SU-DHL-6 (cell line): ENCODE data around the gene MRFAP1.

Experiments used
- H2AFZ ChIP-seq: fragments of 200-600 bp; sonication (generic); 2 replicates; pipeline ENCODE4 v1.6.1; 2014; ENCODE audit warnings: low read depth, mild to moderate bottlenecking, moderate library complexity, mixed read lengths, antibody characterized with exemption, low read length; ENCODE audit not compliant: severe bottlenecking
- H3F3A ChIP-seq: fragments of 200-600 bp; shearing (Covaris generic); 2 replicates; pipeline ENCODE4 v1.6.0; 2016; ENCODE audit warnings: antibody characterized with exemption, mild to moderate bottlenecking; ENCODE audit not compliant: insufficient read depth
- H3K27ac ChIP-seq: fragments of 200-600 bp; sonication (generic); 2 replicates; pipeline ENCODE4 v1.5.1; 2016; ENCODE audit warnings: low read depth, mild to moderate bottlenecking, low read length, moderate library complexity, mixed read lengths
- H3K27me3 ChIP-seq: fragments of 200-600 bp; sonication (generic), shearing (Covaris generic); 2 replicates; pipeline ENCODE4 v1.6.0; 2014; ENCODE audit warnings: mild to moderate bottlenecking, low read length
- H3K36me3 ChIP-seq: fragments of 200-600 bp; sonication (generic); 2 replicates; pipeline ENCODE4 v1.6.1; 2014; ENCODE audit warnings: mild to moderate bottlenecking, low read length, mixed read lengths
- H3K4me2 ChIP-seq: fragments of 300-600, 200-600 bp; shearing (Covaris generic), sonication (generic); 2 replicates; pipeline ENCODE4 v1.6.0; 2014; ENCODE audit warnings: low read length, low read depth, mild to moderate bottlenecking; ENCODE audit not compliant: poor library complexity, severe bottlenecking
- H3K4me3 ChIP-seq: fragments of 200-600 bp; sonication (generic); 2 replicates; pipeline ENCODE4 v1.5.1; 2014; ENCODE audit warnings: antibody characterized with exemption, low read length, mild to moderate bottlenecking, mixed read lengths; ENCODE audit not compliant: insufficient read depth, poor library complexity, severe bottlenecking
- H3K79me2 ChIP-seq: fragments of 200-600 bp; sonication (generic); 2 replicates; pipeline ENCODE4 v1.6.1; 2014; ENCODE audit warnings: mild to moderate bottlenecking, low read length, moderate library complexity; ENCODE audit not compliant: insufficient read depth
- H3K9ac ChIP-seq: fragments of 200-600 bp; sonication (generic); 2 replicates; pipeline ENCODE4 v1.7.0; 2014; ENCODE audit warnings: mild to moderate bottlenecking, low read length
- H3K9me2 ChIP-seq: fragments of 200-600 bp; sonication (generic); replicated peaks from 2 replicates; pipeline ENCODE4 v1.6.1; 2014; ENCODE audit warnings: low read length; ENCODE audit not compliant: insufficient read depth
- H3K9me3 ChIP-seq: fragments of 200-600 bp; sonication (generic); 2 replicates; pipeline ENCODE4 v1.6.1; 2014; ENCODE audit warnings: low read length, mixed read lengths; ENCODE audit not compliant: insufficient read depth
- H4K20me1 ChIP-seq: fragments of 200-600 bp; sonication (generic); 2 replicates; pipeline ENCODE4 v1.6.1; 2014; ENCODE audit warnings: low read depth, mild to moderate bottlenecking, antibody characterized with exemption, low read length, moderate library complexity, mixed read lengths
- CTCF ChIP-seq: fragments of 200-600 bp; sonication (generic); IDR thresholded peaks from one replicate; pipeline ENCODE4 v1.5.1; 2017; ENCODE audit warnings: antibody characterized with exemption, mild to moderate bottlenecking, low read length, moderate library complexity; ENCODE audit not compliant: insufficient read depth, poor library complexity, severe bottlenecking
- EZH2phosphoT487 ChIP-seq: fragments of 200-600 bp; sonication (generic), shearing (Covaris generic); conservative IDR thresholded peaks from 2 replicates; pipeline ENCODE4 v1.6.1; 2018; ENCODE audit warnings: mild to moderate bottlenecking, antibody characterized with exemption, low read length, moderate library complexity, mixed read lengths

MRFAP1 gene

GRCh38 chr4:6658597-6659075 lies 18.2 kb downstream of the MRFAP1 start:
- Histone ChIP-seq H3K9ac (no peak overlapping the region), H3K27ac (no peak overlapping the region), H3K79me2 (no peaks in the 10 kb centered on the region), H3K27me3 (no peaks in the 10 kb centered on the region), H2AFZ (no peak overlapping the region), H3K4me2 (no peak overlapping the region), H3K36me3 (no peaks in the 10 kb centered on the region), H3K9me3 (no peaks in the 10 kb centered on the region), H3K4me3 (no peak overlapping the region), H3K9me2 (no peaks in the 10 kb centered on the region), H4K20me1 (no peaks in the 10 kb centered on the region), H3F3A (no peaks in the 10 kb centered on the region)
- TF ChIP-seq CTCF, result no peak
- TF ChIP-seq EZH2phosphoT487, result no peak

GRCh38 chr4:6659897-6660296 lies 19.4 kb downstream of the MRFAP1 start:
- H3K9ac ChIP-seq, result no peak overlapping the region
- no peak overlapping the region for H3K4me2 ChIP-seq
- H3K36me3 ChIP-seq, result no peaks in the 10 kb centered on the region
- H3K4me3 ChIP-seq, result no peak overlapping the region
- no peaks in the 10 kb centered on the region for H3K27me3 ChIP-seq
- no peaks in the 10 kb centered on the region for H3K79me2 ChIP-seq
- no peaks in the 10 kb centered on the region for H3K9me2 ChIP-seq
- no peak overlapping the region for H3K27ac ChIP-seq
- no peaks in the 10 kb centered on the region for H4K20me1 ChIP-seq
- TF ChIP-seq CTCF (no peak), EZH2phosphoT487 (no peak)
- H3F3A ChIP-seq, result no peaks in the 10 kb centered on the region
- H2AFZ ChIP-seq, result no peak overlapping the region
- H3K9me3 ChIP-seq, result no peaks in the 10 kb centered on the region

GRCh38 chr4:6660430-6660829 lies 19.9 kb downstream of the MRFAP1 start:
- TF ChIP-seq CTCF (no peak), EZH2phosphoT487 (no peak)
- H3K9ac ChIP-seq, result no peak overlapping the region
- H3K9me2 ChIP-seq, result no peaks in the 10 kb centered on the region
- H3K27ac ChIP-seq, result no peak overlapping the region
- no peak overlapping the region for H2AFZ ChIP-seq
- H3K36me3 ChIP-seq, result no peaks in the 10 kb centered on the region
- no peaks in the 10 kb centered on the region for H3F3A ChIP-seq
- no peaks in the 10 kb centered on the region for H4K20me1 ChIP-seq
- no peaks in the 10 kb centered on the region for H3K27me3 ChIP-seq
- H3K79me2 ChIP-seq, result no peaks in the 10 kb centered on the region
- no peak overlapping the region for H3K4me3 ChIP-seq
- H3K4me2 ChIP-seq, result no peak overlapping the region
- no peaks in the 10 kb centered on the region for H3K9me3 ChIP-seq
